Vagina (tissue), 2 donors: ENCODE measurements around the gene MED12L. TPM values are rescaled to one million over a fixed set of nuclear protein-coding genes. Genes with fewer than 3 reads are reported as not detected.

Experiments
- DNase-seq, 2 donors: peaks; one replicate each; pipeline ENCODE4 v3.0.0-alpha.2; 2017; ENCODE audit errors: extremely low spot score in 2 of 2
- H3K27ac ChIP-seq: fragments of 200-600 bp; sonication (generic); one replicate; pipeline ENCODE4 v1.5.1; 2019
- H3K27me3 ChIP-seq: fragments of 200-600 bp; sonication (generic); one replicate; pipeline ENCODE4 v1.5.1; 2019
- H3K36me3 ChIP-seq, 2 donors: fragments of 200-600 bp; sonication (generic); one replicate each; pipeline ENCODE4 v1.5.1; 2017 to 2019
- H3K4me1 ChIP-seq: fragments of 200-600 bp; sonication (generic); one replicate; pipeline ENCODE4 v1.5.1; 2019
- H3K4me3 ChIP-seq, 2 donors: fragments of 200-600 bp; sonication (generic); 1 replicate in 1 of 2; 2 replicates in 1 of 2; pipeline ENCODE4 v1.5.1; 2016 to 2019
- H3K9me3 ChIP-seq: fragments of 200-600 bp; sonication (generic); one replicate; pipeline ENCODE4 v1.5.1; 2019
- CTCF ChIP-seq, 3 experiments: fragments of 450-650 bp in 2 of 3; fragments of 200-600 bp in 1 of 3; sonication (generic) in 1 of 3; IDR thresholded peaks; one replicate each; pipeline ENCODE4 v1.5.1; 2017 to 2019; ENCODE audit warnings: antibody characterized with exemption in 3 of 3, mild to moderate bottlenecking in 2 of 3, moderate library complexity in 2 of 3
- POLR2A ChIP-seq, 2 donors: fragments of 450-650 bp; IDR thresholded peaks; one replicate each; pipeline ENCODE4 v1.6.1; 2017; ENCODE audit warnings: antibody characterized with exemption in 2 of 2, mild to moderate bottlenecking in 2 of 2, moderate library complexity in 2 of 2
- POLR2AphosphoS5 ChIP-seq, 2 donors: sonication (generic); formaldehyde crosslinking; IDR thresholded peaks; one replicate each; pipeline ENCODE4 v1.9.0; 2017; ENCODE audit warnings: antibody characterized with exemption in 2 of 2, mild to moderate bottlenecking in 2 of 2, low read depth in 1 of 2; ENCODE audit not compliant: insufficient read depth in 1 of 2
- intact Hi-C: fragments of 100-400 bp; cut with DNase I; formaldehyde crosslinking; loops from one replicate; pipeline ENCODE4 v1.15.1; 2023
- total RNA-seq: library from RNA; depleted of rRNA; stranded (reverse); fragments of >200 nt; gene quantifications from one replicate; pipeline ENCODE4 v1.2.3, GENCODE V29; 2016

MED12L gene
- total RNA-seq, 1 donor from 2014 or later, result 1.7 TPM

GRCh38 chr3:151445273-151446001 is 360.0 kb downstream of the MED12L start:
- Histone ChIP-seq H3K27me3 (no peaks in the 10 kb centered on the region), H3K36me3 (no peaks in the 10 kb centered on the region), H3K9me3 (no peaks in the 10 kb centered on the region), H3K27ac (no peak overlapping the region), H3K4me1 (no peaks in the 10 kb centered on the region), H3K4me3 (no peak overlapping the region)
- intact Hi-C loops, result no loop called here
- DNase-seq, result no peak
- TF ChIP-seq CTCF (IDR thresholded peaks at IDR 0.05) (no peak), POLR2AphosphoS5 (IDR thresholded peaks at IDR 0.05; ENCODE audit: insufficient read depth in 1 of 2, low read depth in 1 of 2) (no peak), POLR2A (IDR thresholded peaks at IDR 0.05) (no peak)

- Histone ChIP-seq H3K36me3 (no peaks in the 10 kb centered on the region), H3K4me1 (no peaks in the 10 kb centered on the region), H3K27ac (no peak overlapping the region), H3K4me3 (no peak overlapping the region), H3K27me3 (no peaks in the 10 kb centered on the region), H3K9me3 (no peaks in the 10 kb centered on the region)
- DNase-seq, result no peak
- no peak for TF ChIP-seq POLR2AphosphoS5 (IDR thresholded peaks at IDR 0.05; ENCODE audit: insufficient read depth in 1 of 2, low read depth in 1 of 2)
- TF ChIP-seq POLR2A (IDR thresholded peaks at IDR 0.05), result no peak
- TF ChIP-seq CTCF (IDR thresholded peaks at IDR 0.05), result no peak
- intact Hi-C loops, result no loop called here
Observed at GRCh38 chr3:151446002-151446340, 360.5 kb downstream of the MED12L start.

- Histone ChIP-seq H3K4me3 (no peak overlapping the region), H3K36me3 (no peaks in the 10 kb centered on the region), H3K27me3 (no peaks in the 10 kb centered on the region), H3K27ac (no peak overlapping the region), H3K4me1 (no peaks in the 10 kb centered on the region), H3K9me3 (no peaks in the 10 kb centered on the region)
- no peak for TF ChIP-seq POLR2AphosphoS5 (IDR thresholded peaks at IDR 0.05; ENCODE audit: insufficient read depth in 1 of 2, low read depth in 1 of 2)
- no peak for TF ChIP-seq POLR2A (IDR thresholded peaks at IDR 0.05)
- TF ChIP-seq CTCF (IDR thresholded peaks at IDR 0.05), result no peak
- intact Hi-C loops, result no loop called here
- no peak for DNase-seq
Observed at GRCh38 chr3:151452368-151452767, 366.9 kb downstream of the MED12L start.

- Histone ChIP-seq H3K27me3 (no peaks in the 10 kb centered on the region), H3K36me3 (no peaks in the 10 kb centered on the region), H3K4me3 (no peak overlapping the region), H3K4me1 (no peaks in the 10 kb centered on the region), H3K9me3 (no peaks in the 10 kb centered on the region), H3K27ac (no peak overlapping the region)
- intact Hi-C loops, result no loop called here
- DNase-seq, result no peak
- TF ChIP-seq CTCF (IDR thresholded peaks at IDR 0.05) (no peak), POLR2A (IDR thresholded peaks at IDR 0.05) (no peak), POLR2AphosphoS5 (IDR thresholded peaks at IDR 0.05; ENCODE audit: insufficient read depth in 1 of 2, low read depth in 1 of 2) (no peak)
Observed at GRCh38 chr3:151452841-151453240, 367.4 kb downstream of the MED12L start.

- intact Hi-C loops, result no loop called here
- DNase-seq, result no peak
- no peak overlapping the region for H3K4me3 ChIP-seq
- H3K36me3 ChIP-seq, result no peaks in the 10 kb centered on the region
- no peaks in the 10 kb centered on the region for H3K9me3 ChIP-seq
- TF ChIP-seq POLR2A (IDR thresholded peaks at IDR 0.05), result no peak
- no peak for TF ChIP-seq CTCF (IDR thresholded peaks at IDR 0.05)
- TF ChIP-seq POLR2AphosphoS5 (IDR thresholded peaks at IDR 0.05; ENCODE audit: insufficient read depth in 1 of 2, low read depth in 1 of 2), result no peak
- H3K4me1 ChIP-seq, result peaks cover 4% of the 10 kb centered on the region
- no peaks in the 10 kb centered on the region for H3K27me3 ChIP-seq
- H3K27ac ChIP-seq, result no peak overlapping the region
Observed at GRCh38 chr3:151456065-151456464, 370.6 kb downstream of the MED12L start.
